WTC11 (cell line): ENCODE measurements around the gene NDUFV3.

Experiments used
- TEAD4 ChIP-seq: sonication (generic); formaldehyde crosslinking; IDR thresholded peaks from 2 replicates; pipeline ENCODE4 v1.8.0; 2022; ENCODE audit warnings: mild to moderate bottlenecking, missing genetic modification reagents
- ZBTB21 ChIP-seq: sonication (generic); formaldehyde crosslinking; IDR thresholded peaks from 2 replicates; pipeline ENCODE4 v1.8.1; 2023; ENCODE audit warnings: mild to moderate bottlenecking, missing genetic modification reagents, borderline replicate concordance

- no peak for TF ChIP-seq TEAD4
- TF ChIP-seq ZBTB21 (CRISPR knock-in tag): no peak
Observed at GRCh38 chr21:42851812-42852665, 41.1 kb upstream of the NDUFV3 start.
